Measurements from ENCODE around the gene SPG21. TPM values are rescaled to one million over a fixed set of nuclear protein-coding genes. Genes with fewer than 3 reads are reported as not detected.

SPG21 gene
- total and polyA plus RNA-seq, 2 of the 13 experiments (the other 11 are each of a cell fraction or from before 2014, with no cell fraction given) = 36.7 to 42.4 TPM

DNA sequence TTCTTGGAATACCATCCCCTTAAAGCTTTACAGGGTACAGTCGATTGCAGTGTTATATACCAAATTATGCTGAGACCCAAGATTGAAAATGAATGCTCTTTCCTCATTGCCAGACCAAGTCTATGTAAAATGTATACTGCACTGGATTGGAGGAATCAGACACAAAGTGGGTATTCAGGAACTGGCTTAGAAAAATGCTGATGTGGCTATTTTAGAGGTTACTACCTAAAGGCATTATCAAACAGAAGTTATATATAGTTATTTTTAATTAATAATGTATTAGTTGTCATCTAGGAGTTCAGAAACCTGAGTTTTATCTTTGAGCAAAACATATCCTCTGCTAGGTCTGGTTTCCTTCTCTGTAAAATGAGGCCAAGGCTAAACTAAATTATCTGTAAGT is 3.6 kb upstream of the SPG21 start:
- 0% methylated on average over 1 of the region's 1 CpG for WGBS (ENCODE audit: low lambda C conversion rate)
- H3K36me3 ChIP-seq (replicated peaks in 1 of 2; ENCODE audit: control insufficient read depth in 1 of 2, insufficient read depth in 2 of 2, low read length in 2 of 2) = no peaks in the 10 kb centered on the region
- CTCF ChIA-PET (ENCODE audit: low intra/inter-chr PET ratio, low total read pairs) = no interaction called here
- no peaks in the 10 kb centered on the region; a peak in 1 of 5 replicates for H3K27me3 ChIP-seq (ENCODE audit: control insufficient read depth in 1 of 2, insufficient read depth in 2 of 2, low read length in 2 of 2)
- FAIRE-seq = no peak
- BruUV-seq (replicated peaks) = no TSS peak
- H3K4me3 ChIP-seq (replicated peaks in 1 of 3; ENCODE audit: insufficient read depth in 1 of 3, low read depth in 2 of 3, low read length in 3 of 3) = no peak overlapping the region
- no peak overlapping the region for H3K9ac ChIP-seq (ENCODE audit: insufficient read depth, low read depth, low read length)
- no peaks in the 10 kb centered on the region for H4K20me1 ChIP-seq (ENCODE audit: insufficient read depth, low read length)
- peaks cover 7% of the 10 kb centered on the region for H3K79me2 ChIP-seq (ENCODE audit: insufficient read depth, low read length)
- peaks cover 27% of the 10 kb centered on the region for H3K4me1 ChIP-seq (ENCODE audit: insufficient read depth, low read length)
- peak overlapping the region; percentile 45 for H3K4me2 ChIP-seq (ENCODE audit: low read depth, low read length)
- no peak for DNase-seq (ENCODE audit: low spot score)
- H3K9me3 ChIP-seq (ENCODE audit: low read length) = no peaks in the 10 kb centered on the region
- no peak for ATAC-seq
- POLR2A ChIA-PET = no interaction called here
- no peak overlapping the region for H3K27ac ChIP-seq (ENCODE audit: extremely low read length, insufficient read depth, low read length)
- H2AFZ ChIP-seq (ENCODE audit: low read length) = no peak overlapping the region
- intact Hi-C loops (cut with micrococcal nuclease; ENCODE audit: unreplicated experiment) = loop anchor here (5.0 kb wide), 1 partner anchor 59 kb away; no protein-coding TSS in a partner anchor
- in situ Hi-C loops (cut with HindIII; ENCODE audit: extremely low pct_ligation_motif_present, low pct_unique_long_range_greater_than_20kb) = no loop called here
- TF ChIP-seq, protein P1, sequence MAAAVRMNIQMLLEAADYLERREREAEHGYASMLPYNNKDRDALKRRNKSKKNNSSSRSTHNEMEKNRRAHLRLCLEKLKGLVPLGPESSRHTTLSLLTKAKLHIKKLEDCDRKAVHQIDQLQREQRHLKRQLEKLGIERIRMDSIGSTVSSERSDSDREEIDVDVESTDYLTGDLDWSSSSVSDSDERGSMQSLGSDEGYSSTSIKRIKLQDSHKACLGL (CRISPR knock-in tag; IDR thresholded peaks at IDR 0.05) = no peak
- TF ChIP-seq, protein P2, sequence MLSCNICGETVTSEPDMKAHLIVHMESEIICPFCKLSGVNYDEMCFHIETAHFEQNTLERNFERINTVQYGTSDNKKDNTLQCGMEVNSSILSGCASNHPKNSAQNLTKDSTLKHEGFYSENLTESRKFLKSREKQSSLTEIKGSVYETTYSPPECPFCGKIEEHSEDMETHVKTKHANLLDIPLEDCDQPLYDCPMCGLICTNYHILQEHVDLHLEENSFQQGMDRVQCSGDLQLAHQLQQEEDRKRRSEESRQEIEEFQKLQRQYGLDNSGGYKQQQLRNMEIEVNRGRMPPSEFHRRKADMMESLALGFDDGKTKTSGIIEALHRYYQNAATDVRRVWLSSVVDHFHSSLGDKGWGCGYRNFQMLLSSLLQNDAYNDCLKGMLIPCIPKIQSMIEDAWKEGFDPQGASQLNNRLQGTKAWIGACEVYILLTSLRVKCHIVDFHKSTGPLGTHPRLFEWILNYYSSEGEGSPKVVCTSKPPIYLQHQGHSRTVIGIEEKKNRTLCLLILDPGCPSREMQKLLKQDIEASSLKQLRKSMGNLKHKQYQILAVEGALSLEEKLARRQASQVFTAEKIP (CRISPR knock-in tag; IDR thresholded peaks at IDR 0.05; ENCODE audit: borderline replicate concordance) = no peak
- TF ChIP-seq SUZ12 (IDR thresholded peaks at IDR 0.05; ENCODE audit: low read depth, low read length) (no peak), MAFF (IDR thresholded peaks at IDR 0.05; ENCODE audit: low read depth, low read length) (peak; percentile 99), ZNF431 (CRISPR knock-in tag; IDR thresholded peaks at IDR 0.05; ENCODE audit: borderline replicate concordance, low read depth) (no peak), ZNF816 (CRISPR knock-in tag; IDR thresholded peaks at IDR 0.05; ENCODE audit: borderline replicate concordance) (no peak), MAFK (conservative IDR thresholded peaks at IDR 0.05 in 1 of 2, IDR thresholded peaks at IDR 0.05 in 1 of 2; ENCODE audit: low read length in 2 of 2) (peak; percentile 99), FOXO1 (CRISPR knock-in tag; IDR thresholded peaks at IDR 0.05) (no peak)
- TF ChIP-seq, protein P3, sequence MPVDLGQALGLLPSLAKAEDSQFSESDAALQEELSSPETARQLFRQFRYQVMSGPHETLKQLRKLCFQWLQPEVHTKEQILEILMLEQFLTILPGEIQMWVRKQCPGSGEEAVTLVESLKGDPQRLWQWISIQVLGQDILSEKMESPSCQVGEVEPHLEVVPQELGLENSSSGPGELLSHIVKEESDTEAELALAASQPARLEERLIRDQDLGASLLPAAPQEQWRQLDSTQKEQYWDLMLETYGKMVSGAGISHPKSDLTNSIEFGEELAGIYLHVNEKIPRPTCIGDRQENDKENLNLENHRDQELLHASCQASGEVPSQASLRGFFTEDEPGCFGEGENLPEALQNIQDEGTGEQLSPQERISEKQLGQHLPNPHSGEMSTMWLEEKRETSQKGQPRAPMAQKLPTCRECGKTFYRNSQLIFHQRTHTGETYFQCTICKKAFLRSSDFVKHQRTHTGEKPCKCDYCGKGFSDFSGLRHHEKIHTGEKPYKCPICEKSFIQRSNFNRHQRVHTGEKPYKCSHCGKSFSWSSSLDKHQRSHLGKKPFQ (CRISPR knock-in tag; IDR thresholded peaks at IDR 0.05; ENCODE audit: insufficient replicate concordance) = no peak
